Measurements from ENCODE around the gene POLR2A. TPM values are rescaled to one million over a fixed set of nuclear protein-coding genes. Genes with fewer than 3 reads are reported as not detected.

The POLR2A gene
- total and polyA plus RNA-seq, 2 donors (not counting 3 experiments of a cell fraction or from before 2014, with no cell fraction given) = 45.9 to 145 TPM

GRCh38 chr17:7495906-7496434, 11.8 kb downstream of the POLR2A start:
- H4K20me1 ChIP-seq (replicated peaks; ENCODE audit: control insufficient read depth, extremely low read depth, insufficient read depth, low read length) = peaks cover 4% of the 10 kb centered on the region

More at GRCh38 chr17:7495906-7496434, 11.8 kb downstream of the POLR2A start:
- Histone ChIP-seq H2AFZ (ENCODE audit: low read depth, low read length) (no peak overlapping the region), H3K27ac (ENCODE audit: insufficient read depth, low read depth, low read length) (peak overlapping the region; percentile 51), H3K79me2 (ENCODE audit: control insufficient read depth, insufficient read depth, low read length) (peaks cover 53% of the 10 kb centered on the region), H3K9ac (replicated peaks; ENCODE audit: extremely low read depth, insufficient read depth, low read length) (no peak overlapping the region), H3K4me3 (replicated peaks in 1 of 3; ENCODE audit: insufficient read depth in 1 of 3, low read depth in 1 of 3, low read length in 3 of 3) (no peak overlapping the region), H3K9me3 (replicated peaks; ENCODE audit: control insufficient read depth, insufficient read depth, low read length) (no peaks in the 10 kb centered on the region), H3K36me3 (ENCODE audit: control insufficient read depth in 2 of 2, extremely low read depth in 1 of 2, insufficient read depth in 2 of 2, low read length in 2 of 2) (peaks cover 26 to 29% of the 10 kb centered on the region in 2 experiments), H3K4me2 (ENCODE audit: insufficient read depth, low read length) (no peak overlapping the region), H3K27me3 (ENCODE audit: control insufficient read depth in 2 of 2, insufficient read depth in 2 of 2, low read length in 2 of 2) (no peaks in the 10 kb centered on the region), H3K9me1 (replicated peaks; ENCODE audit: control insufficient read depth, extremely low read depth, insufficient read depth, low read length) (no peaks in the 10 kb centered on the region), H3K4me1 (ENCODE audit: control insufficient read depth, extremely low read depth, insufficient read depth, low read length) (peaks cover 23% of the 10 kb centered on the region)
- intact Hi-C loops (cut with micrococcal nuclease) (loop anchor here (2.0 kb wide), 1 partner anchor 139 kb away; no protein-coding TSS in a partner anchor), dilution Hi-C loops (cut with MboI; ENCODE audit: extremely low pct_ligation_motif_present, low sequenced_read_pairs) (no loop called here)
- no peak for DNase-seq (ENCODE audit: low read depth, low spot score)
- ChIA-PET CTCF (interaction anchor here (1.0 to 2.6 kb wide), 4 partner anchors 8 to 140 kb away, joined by 4 to 22 read pairs (median 11); partner anchors contain the start of gene SENP3), POLR2A (no interaction called here)
- no TSS peak for BruUV-seq (replicated peaks)
- no peak for FAIRE-seq
- no peak for TF ChIP-seq MYC (IDR thresholded peaks at IDR 0.05; ENCODE audit: low read depth, low read length)
- TF ChIP-seq MAX (IDR thresholded peaks at IDR 0.05; ENCODE audit: insufficient read depth, insufficient read length) = no peak
- no peak for TF ChIP-seq POLR2AphosphoS5 (IDR thresholded peaks at IDR 0.05; ENCODE audit: insufficient read depth, low read depth, low read length)
- TF ChIP-seq POLR2A (IDR thresholded peaks at IDR 0.05; ENCODE audit: low read depth, low read length) = no peak
- no peak for TF ChIP-seq EZH2 (IDR thresholded peaks at IDR 0.05; ENCODE audit: borderline replicate concordance, low read depth, low read length, severe bottlenecking)
- no peak for TF ChIP-seq JUN (IDR thresholded peaks at IDR 0.05; ENCODE audit: borderline replicate concordance, insufficient read depth, insufficient read length, low read depth)
- TF ChIP-seq, protein P1, sequence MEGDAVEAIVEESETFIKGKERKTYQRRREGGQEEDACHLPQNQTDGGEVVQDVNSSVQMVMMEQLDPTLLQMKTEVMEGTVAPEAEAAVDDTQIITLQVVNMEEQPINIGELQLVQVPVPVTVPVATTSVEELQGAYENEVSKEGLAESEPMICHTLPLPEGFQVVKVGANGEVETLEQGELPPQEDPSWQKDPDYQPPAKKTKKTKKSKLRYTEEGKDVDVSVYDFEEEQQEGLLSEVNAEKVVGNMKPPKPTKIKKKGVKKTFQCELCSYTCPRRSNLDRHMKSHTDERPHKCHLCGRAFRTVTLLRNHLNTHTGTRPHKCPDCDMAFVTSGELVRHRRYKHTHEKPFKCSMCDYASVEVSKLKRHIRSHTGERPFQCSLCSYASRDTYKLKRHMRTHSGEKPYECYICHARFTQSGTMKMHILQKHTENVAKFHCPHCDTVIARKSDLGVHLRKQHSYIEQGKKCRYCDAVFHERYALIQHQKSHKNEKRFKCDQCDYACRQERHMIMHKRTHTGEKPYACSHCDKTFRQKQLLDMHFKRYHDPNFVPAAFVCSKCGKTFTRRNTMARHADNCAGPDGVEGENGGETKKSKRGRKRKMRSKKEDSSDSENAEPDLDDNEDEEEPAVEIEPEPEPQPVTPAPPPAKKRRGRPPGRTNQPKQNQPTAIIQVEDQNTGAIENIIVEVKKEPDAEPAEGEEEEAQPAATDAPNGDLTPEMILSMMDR (IDR thresholded peaks at IDR 0.05; ENCODE audit: extremely low read depth in 1 of 2, insufficient read depth in 1 of 2, low read depth in 1 of 2, low read length in 2 of 2) = no peak
- no peak for TF ChIP-seq FOS (IDR thresholded peaks at IDR 0.05; ENCODE audit: borderline replicate concordance, insufficient read depth, low read length)
- no peak for TF ChIP-seq GATA2 (IDR thresholded peaks at IDR 0.05; ENCODE audit: insufficient read depth, insufficient read length, low read depth, low read length)

Measured in endothelial cell of umbilical vein (primary cell).